ENCODE results near the gene CYB5A.

The CYB5A gene

DNA sequence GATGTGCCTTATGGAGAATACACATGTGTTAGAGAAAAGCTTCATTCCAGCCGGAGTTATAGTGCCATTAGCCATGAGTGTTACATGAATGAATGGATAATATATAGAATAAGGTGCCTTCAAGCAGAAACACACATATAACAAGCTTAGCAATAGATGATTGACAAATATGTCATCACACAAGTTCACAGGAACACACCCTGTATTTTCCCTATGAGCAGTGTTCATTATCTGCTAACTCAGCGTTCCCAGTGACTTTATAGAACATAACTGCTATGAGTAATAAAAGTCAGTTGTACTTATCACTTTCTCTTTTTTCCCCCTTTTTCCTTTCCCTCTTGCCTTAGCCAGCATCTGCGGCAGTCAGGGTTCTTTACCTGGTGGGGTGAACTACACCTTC lies 78.3 kb downstream of the CYB5A start:
- DNase-seq (ENCODE audit: low read depth) = no peak

GRCh38 chr18:74204526-74205152 lies 87.1 kb downstream of the CYB5A start:
- no peak for DNase-seq (ENCODE audit: low read depth)

- DNase-seq (ENCODE audit: low read depth) = no peak
These were observed 88.0 kb downstream of the CYB5A start for GRCh38 chr18:74203811-74204210.
